GM19455 (cell line): Measurements from ENCODE around the gene CDC45.

Experiments
- ATAC-seq: cut with Tn5 transposase; IDR thresholded peaks from one replicate; pipeline ENCODE4 v1.9.1; 2021; ENCODE audit not compliant: unreplicated experiment

The CDC45 gene

GRCh38 chr22:19494676-19495173 is 15.0 kb downstream of the CDC45 start:
- no peak for ATAC-seq

DNA sequence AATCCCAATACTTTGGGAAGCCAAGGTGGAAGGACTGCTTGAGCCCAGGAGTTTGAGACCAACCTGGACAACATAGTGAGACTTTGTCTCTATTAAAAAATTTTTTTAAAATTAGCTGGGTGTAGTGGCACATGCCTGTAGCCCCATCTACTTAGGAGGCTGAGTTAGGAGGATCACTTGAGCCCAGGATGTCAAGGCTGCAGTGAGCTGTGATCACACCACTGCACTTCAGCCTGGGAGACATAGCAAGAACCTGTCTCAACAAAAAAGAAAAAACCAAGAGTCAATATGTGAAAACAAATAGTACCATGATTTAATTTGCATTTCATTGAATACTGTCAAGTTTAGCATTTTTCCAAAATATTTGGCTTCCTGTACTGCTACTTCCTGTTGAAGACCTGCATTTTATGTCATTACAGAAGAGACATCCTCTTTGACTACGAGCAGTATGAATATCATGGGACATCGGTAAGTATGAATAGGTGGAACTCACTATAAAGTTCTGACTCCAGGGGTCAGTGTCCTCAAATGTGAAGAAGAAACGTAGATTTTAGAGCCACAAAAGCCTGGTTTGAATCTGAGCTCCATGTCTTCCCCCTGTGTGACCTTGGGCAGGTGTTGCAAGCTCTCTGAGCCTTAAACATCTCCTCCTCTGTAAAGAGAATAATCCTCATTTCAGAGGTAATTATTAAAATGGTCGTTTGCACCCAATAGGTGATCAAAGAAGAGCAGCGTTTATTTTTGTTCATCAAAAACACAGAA is 16.0 kb downstream of the CDC45 start:
- ATAC-seq, result no peak

GRCh38 chr22:19496324-19496630 is 16.6 kb downstream of the CDC45 start:
- no peak for ATAC-seq

DNA sequence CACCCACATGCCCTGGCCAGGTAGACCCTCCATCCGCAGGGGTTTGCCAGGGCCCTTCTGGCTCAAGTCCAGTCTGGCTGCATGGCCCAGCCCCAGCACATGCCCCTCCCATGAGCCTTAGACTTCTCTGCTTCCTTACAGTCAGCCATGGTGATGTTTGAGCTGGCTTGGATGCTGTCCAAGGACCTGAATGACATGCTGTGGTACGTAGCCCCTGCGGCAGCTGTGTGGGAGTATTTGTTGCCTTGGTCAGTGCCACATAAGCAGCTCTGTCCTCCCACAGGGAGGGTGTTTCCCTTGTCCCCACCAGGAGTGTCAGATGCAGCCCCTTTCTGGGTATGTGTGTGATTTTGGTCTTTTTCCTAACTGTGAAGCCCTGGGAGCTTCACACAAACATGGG is 17.5 kb downstream of the CDC45 start:
- no peak for ATAC-seq

DNA sequence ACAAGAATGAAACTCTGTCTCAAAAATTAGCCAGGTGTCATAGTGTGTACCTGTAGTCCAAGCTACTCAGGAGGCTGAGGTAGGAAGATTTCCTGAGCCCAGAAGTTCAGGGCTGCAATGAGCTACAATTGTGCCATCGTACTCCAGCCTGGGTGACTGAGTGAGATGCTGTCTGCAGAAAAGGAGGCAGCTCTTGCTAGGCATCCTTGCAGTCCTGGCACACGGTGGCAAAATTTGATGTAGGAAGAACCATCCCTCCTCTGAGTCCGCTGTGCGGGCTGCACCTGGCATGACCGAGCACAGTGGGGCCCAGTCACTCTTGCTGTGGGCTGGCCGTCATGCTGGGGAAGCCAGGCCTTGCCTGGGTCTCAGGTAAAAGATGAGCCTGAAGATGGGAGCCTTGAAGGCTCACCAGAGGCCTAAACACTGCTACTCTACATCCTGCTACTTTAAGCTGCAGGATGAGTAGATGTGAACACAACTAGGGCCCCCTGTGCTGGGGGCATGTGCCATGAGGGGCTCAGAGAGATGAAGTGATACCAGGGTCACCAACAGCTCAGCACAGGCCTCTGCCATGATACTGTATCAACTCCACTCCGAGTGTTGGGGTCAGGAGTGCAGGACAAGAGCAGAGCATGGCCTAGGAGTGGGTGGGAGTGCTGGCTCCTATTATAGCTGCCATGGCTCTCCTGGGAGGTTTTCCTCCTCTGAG is 18.6 kb downstream of the CDC45 start:
- ATAC-seq, result no peak

DNA sequence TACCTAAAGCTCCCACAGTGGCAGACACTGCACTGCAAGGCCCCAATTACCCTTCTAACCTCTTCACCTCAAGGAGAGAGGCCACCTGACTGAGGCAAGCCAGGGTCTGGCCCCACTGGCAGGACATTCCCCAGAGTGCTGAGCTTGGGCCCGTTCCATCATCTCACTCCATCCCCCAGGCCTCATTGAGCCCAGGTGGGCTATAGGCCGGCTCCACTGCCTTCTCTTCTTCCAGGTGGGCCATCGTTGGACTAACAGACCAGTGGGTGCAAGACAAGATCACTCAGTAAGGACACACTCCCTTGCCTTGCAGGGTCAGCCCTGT is 19.1 kb downstream of the CDC45 start:
- no peak for ATAC-seq

GRCh38 chr22:19499236-19499879 is 19.6 kb downstream of the CDC45 start:
- no peak for ATAC-seq

DNA sequence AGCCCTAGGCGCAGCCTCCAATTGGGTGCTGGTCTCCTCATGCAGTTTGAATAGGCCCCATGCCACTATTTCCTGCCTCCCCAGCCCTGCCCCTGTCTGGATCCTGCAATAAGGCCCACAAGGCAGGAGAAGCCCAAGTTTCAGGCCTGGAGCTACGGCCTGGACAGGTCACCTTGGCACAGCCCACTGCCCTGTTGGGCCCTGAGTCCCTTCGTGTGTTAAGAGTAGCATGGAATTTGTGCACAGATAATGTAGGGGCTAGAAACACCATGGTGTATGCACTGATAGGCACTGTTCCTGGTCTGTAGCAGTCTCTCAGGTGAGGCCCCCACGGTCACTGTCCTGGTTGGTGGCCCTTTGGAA is 20.1 kb downstream of the CDC45 start:
- no peak for ATAC-seq

DNA sequence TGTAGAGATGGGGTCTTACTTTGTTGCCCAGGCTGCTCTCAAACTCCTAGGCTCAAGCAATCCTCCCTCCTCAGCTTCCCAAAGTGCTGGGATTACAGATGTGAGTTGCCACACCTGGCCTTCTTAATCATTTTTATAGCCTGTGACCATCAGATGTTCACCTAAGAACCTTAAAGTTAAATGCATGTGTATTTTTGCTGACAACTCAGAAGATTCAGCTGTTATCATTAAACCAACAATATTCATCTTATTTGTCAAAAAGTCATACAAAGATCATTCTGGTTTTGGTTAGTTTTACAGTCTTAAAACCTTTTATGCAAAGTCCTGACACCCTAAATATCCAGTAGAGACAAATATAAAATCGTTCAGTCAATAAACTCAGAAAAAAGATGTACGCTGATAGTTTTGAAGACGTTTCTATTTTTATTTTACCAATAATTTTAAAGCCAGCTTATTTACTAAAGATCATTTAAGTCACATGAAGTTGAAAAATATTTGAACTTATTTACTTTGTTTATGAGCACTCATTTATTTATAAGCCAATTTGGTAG is 22.3 kb downstream of the CDC45 start:
- no peak for ATAC-seq

- ATAC-seq, result no peak
These were observed 23.6 kb downstream of the CDC45 start for GRCh38 chr22:19503367-19503766.

DNA sequence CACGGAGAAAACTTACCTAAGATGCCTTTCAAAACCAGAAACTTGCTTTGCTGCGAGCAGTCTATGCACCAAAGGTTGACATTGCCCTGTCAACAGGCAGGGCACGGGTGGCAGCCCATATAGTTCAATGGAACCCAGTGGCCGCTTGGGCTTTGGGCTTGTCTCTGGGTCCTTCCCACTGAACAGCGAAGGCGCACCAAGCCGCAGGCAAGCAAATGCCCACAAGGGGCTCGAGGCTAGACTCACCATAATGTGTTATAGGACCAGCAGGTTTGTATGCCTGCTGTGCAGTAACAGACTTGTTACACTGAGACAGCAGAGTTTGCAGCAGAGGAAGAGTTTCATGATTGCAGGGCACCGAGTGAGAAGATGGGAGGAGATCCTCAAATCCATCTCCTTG is 24.1 kb downstream of the CDC45 start:
- ATAC-seq, result no peak

- no peak for ATAC-seq
These were observed 25.4 kb downstream of the CDC45 start for GRCh38 chr22:19504900-19505734.

- ATAC-seq, result no peak
These were observed 26.0 kb downstream of the CDC45 start for GRCh38 chr22:19505735-19506126.

DNA sequence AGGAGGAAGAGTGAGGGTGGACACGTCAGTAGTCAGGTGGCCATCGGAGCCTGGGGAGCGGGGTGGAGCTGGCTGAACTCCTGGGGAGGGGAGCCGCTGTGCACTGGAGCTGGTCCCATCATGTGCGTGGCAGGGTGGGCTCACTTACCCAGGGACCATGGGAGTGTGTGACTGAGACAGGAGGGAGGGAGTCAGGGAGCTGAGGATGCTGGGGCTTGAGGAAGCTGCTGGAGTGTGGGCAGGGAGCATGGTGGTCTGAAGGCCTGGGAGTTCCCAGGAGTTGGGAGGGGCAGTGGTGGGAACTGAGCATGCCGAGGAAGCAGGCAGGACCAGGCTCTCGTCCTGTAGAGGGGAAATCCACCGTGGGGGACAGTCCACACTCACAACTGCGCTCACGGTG is 26.5 kb downstream of the CDC45 start:
- no peak for ATAC-seq

- ATAC-seq, result no peak
These were observed 27.8 kb downstream of the CDC45 start for GRCh38 chr22:19507534-19507861.

- no peak for ATAC-seq
These were observed 28.5 kb downstream of the CDC45 start for GRCh38 chr22:19508024-19508776.

DNA sequence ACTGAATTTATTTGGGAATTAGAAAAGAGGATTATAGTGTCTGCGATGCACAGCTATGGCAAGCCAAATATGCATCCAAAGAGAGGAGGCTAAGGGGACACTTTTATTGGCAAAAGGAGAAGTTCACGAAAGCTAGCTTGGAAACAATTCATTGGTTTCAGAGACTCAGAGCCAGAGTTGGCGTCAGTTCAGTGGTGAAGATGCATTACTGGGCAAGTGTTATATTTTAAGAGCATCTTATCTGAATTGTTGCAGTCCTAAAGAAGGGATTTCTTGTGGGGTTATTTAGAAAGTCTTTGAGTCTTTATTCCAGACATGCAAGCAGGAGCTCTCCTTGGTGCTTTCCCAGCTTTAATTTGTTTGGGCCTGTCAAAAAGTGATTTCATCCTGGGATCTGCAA is 29.5 kb downstream of the CDC45 start:
- ATAC-seq, result no peak

GRCh38 chr22:19509923-19510322 is 30.2 kb downstream of the CDC45 start:
- ATAC-seq, result no peak

GRCh38 chr22:19510919-19511341 is 31.2 kb downstream of the CDC45 start:
- ATAC-seq, result no peak

DNA sequence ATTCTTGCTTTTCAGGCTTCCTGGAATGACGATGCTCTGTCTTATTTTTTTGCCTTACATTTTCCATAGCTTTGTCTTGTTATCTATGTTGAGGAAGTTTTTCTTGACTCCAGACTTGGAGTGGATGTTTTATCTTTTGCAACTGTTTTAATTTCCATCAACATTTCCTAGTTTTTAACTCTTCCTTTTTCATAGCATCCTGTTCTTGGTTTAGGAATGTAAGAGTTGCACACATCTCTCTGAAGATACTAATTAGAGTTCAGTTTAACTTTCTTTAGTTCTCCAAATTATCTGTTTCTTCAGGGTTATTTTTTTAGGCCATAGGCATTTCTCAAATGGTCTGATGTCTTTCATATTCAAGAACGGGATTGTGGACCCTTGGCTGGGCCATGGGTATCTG is 34.1 kb downstream of the CDC45 start:
- ATAC-seq, result no peak
